Suprapubic skin (tissue), 4 donors: ENCODE results near the gene PYM1. TPM values are rescaled to one million over a fixed set of nuclear protein-coding genes. Genes with fewer than 3 reads are reported as not detected.

ENCODE experiments used
- DNase-seq, 2 donors: peaks; one replicate each; pipeline ENCODE4 v3.0.0-alpha.2; 2019; ENCODE audit warnings: low spot score in 2 of 2
- H3K27ac ChIP-seq: fragments of 200-600 bp; sonication (generic); one replicate; pipeline ENCODE4 v1.5.1; 2019
- H3K27me3 ChIP-seq: fragments of 200-600 bp; sonication (generic); one replicate; pipeline ENCODE4 v1.5.1; 2019
- H3K36me3 ChIP-seq: fragments of 200-600 bp; sonication (generic); one replicate; pipeline ENCODE4 v1.5.1; 2019
- H3K4me1 ChIP-seq: fragments of 200-600 bp; sonication (generic); one replicate; pipeline ENCODE4 v1.5.1; 2019
- H3K4me3 ChIP-seq: fragments of 200-600 bp; sonication (generic); one replicate; pipeline ENCODE4 v1.5.1; 2019; ENCODE audit warnings: mild to moderate bottlenecking
- H3K9me3 ChIP-seq: fragments of 200-600 bp; sonication (generic); one replicate; pipeline ENCODE4 v1.5.1; 2019
- CTCF ChIP-seq, 2 donors: fragments of 200-600 bp in 1 of 2; fragments of 450-650 bp in 1 of 2; sonication (generic) in 1 of 2; IDR thresholded peaks; one replicate each; pipeline ENCODE4 v1.5.1; 2016 to 2019; ENCODE audit warnings: antibody characterized with exemption in 2 of 2, mild to moderate bottlenecking in 1 of 2, moderate library complexity in 1 of 2
- EP300 ChIP-seq: sonication (generic); formaldehyde crosslinking; IDR thresholded peaks from one replicate; pipeline ENCODE4 v1.6.1; 2017; ENCODE audit warnings: antibody characterized with exemption
- POLR2A ChIP-seq, 2 donors: fragments of 450-650 bp; IDR thresholded peaks; one replicate each; pipeline ENCODE4 v1.6.1; 2017; ENCODE audit warnings: antibody characterized with exemption in 2 of 2, mild to moderate bottlenecking in 2 of 2, moderate library complexity in 2 of 2
- POLR2AphosphoS5 ChIP-seq, 3 donors: sonication (generic); formaldehyde crosslinking; IDR thresholded peaks; one replicate each; pipeline ENCODE4 v1.6.1; 2017; ENCODE audit warnings: antibody characterized with exemption in 3 of 3
- WGBS: methylation state at CpG from one replicate; pipeline ENCODE4 v1.1.5; 2018; 5-methylcytosine and 5-hydroxymethylcytosine counted together
- total RNA-seq, 4 donors: library from RNA; depleted of rRNA; stranded (reverse); fragments of >200 nt; gene quantifications; one replicate each; pipeline ENCODE4 v1.1.0, GENCODE V29; 2016

PYM1 gene
- total RNA-seq, 4 donors from 2014 or later, result 32.0 to 41.8 (median 37.4) TPM

DNA sequence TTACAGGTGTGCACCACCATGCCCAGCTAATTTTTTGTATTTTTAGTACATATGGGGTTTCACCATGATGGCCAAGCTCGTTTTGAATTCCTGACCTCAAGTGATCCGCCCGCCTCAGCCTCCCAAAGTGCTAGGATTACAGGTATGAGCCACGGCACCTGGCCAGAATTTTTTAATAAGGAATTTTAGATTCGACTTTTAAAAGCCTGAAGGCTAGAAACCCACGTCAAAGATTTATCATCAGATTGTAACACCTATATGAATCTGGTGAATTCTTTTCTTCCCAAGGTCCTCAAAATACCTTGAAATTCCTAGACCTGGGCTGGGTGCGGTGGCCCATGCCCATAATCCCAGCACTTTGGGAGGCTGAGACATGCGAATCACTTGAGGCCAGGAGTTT lies 66.3 kb downstream of the PYM1 start:
- Histone ChIP-seq H3K4me1 (no peaks in the 10 kb centered on the region), H3K27me3 (no peaks in the 10 kb centered on the region), H3K4me3 (no peak overlapping the region), H3K27ac (no peak overlapping the region), H3K9me3 (peaks cover 3% of the 10 kb centered on the region), H3K36me3 (no peaks in the 10 kb centered on the region)
- TF ChIP-seq EP300 (no peak), CTCF (IDR thresholded peaks at IDR 0.05) (no peak), POLR2AphosphoS5 (IDR thresholded peaks at IDR 0.05) (no peak), POLR2A (IDR thresholded peaks at IDR 0.05) (no peak)
- peak in 1 of 2 donors; percentile 19 for DNase-seq
- WGBS, result 91% methylated on average over 8 of the region's 8 CpGs

GRCh38 chr12:55852740-55853139 lies 75.0 kb downstream of the PYM1 start:
- Histone ChIP-seq H3K27me3 (no peaks in the 10 kb centered on the region), H3K36me3 (no peaks in the 10 kb centered on the region), H3K27ac (no peak overlapping the region), H3K4me1 (peaks cover 16% of the 10 kb centered on the region), H3K9me3 (no peaks in the 10 kb centered on the region), H3K4me3 (no peak overlapping the region)
- no peak for TF ChIP-seq POLR2AphosphoS5 (IDR thresholded peaks at IDR 0.05)
- no peak for TF ChIP-seq POLR2A (IDR thresholded peaks at IDR 0.05)
- no peak for TF ChIP-seq EP300
- no peak for TF ChIP-seq CTCF (IDR thresholded peaks at IDR 0.05)
- 63% methylated on average over 1 of the region's 1 CpG for WGBS
- DNase-seq, result no peak

Other genes with a start within 250 kb of the PYM1 start
- gene ITGA7, start 220.0 kb downstream of the PYM1 start, total RNA-seq, result 10 to 100 TPM in 3 of 4 donors, 1 to 10 TPM in 1; 9.5 to 20.6 (median 15.8) TPM
- gene BLOC1S1, start 211.8 kb downstream of the PYM1 start, total RNA-seq, result 100 to 1,000 TPM in 3 of 4 donors, 10 to 100 TPM in 1; 92.7 to 166 (median 139) TPM
- gene RDH5, start 207.5 kb downstream of the PYM1 start, total RNA-seq, result 10 to 100 TPM in 2 of 4 donors, 1 to 10 TPM in 2; 5.7 to 15.3 (median 9.5) TPM
- gene CD63, start 198.9 kb downstream of the PYM1 start, total RNA-seq, result 100 to 1,000 TPM; 176 to 303 (median 193) TPM
- gene GDF11, start 184.8 kb downstream of the PYM1 start, total RNA-seq, result 1 to 10 TPM in 3 of 4 donors, under 1 TPM in 1; 0.68 to 3.8 (median 2.0) TPM
- 10 to 100 TPM; 32.0 to 45.8 (median 40.1) TPM for gene SARNP, start 110.2 kb downstream of the PYM1 start, total RNA-seq
- 10 to 100 TPM in 3 of 4 donors, 1 to 10 TPM in 1; 8.6 to 22.8 (median 18.2) TPM for gene ORMDL2, start 109.9 kb downstream of the PYM1 start, total RNA-seq
- gene DNAJC14, start 98.3 kb downstream of the PYM1 start, total RNA-seq, result 10 to 100 TPM; 29.8 to 38.2 (median 36.2) TPM
- 10 to 100 TPM in 1 of 4 donors, 1 to 10 TPM in 3; 4.2 to 10.5 (median 5.5) TPM for gene MMP19, start 85.0 kb downstream of the PYM1 start, total RNA-seq
- gene DGKA, start 3.3 kb upstream of the PYM1 start, total RNA-seq, result 100 to 1,000 TPM; 185 to 556 (median 198) TPM
- 100 to 1,000 TPM in 1 of 4 donors, 10 to 100 TPM in 3; 54.4 to 188 (median 71.7) TPM for gene PMEL, start 38.1 kb upstream of the PYM1 start, total RNA-seq
- gene CDK2, start 38.9 kb upstream of the PYM1 start, total RNA-seq, result 10 to 100 TPM; 18.4 to 33.2 (median 28.6) TPM
- 100 to 1,000 TPM in 3 of 4 donors, 10 to 100 TPM in 1; 97.1 to 143 (median 114) TPM for gene RAB5B, start 46.2 kb upstream of the PYM1 start, total RNA-seq
- gene SUOX, start 69.4 kb upstream of the PYM1 start, total RNA-seq, result 10 to 100 TPM; 18.7 to 25.6 (median 22.9) TPM
- 10 to 100 TPM in 1 of 4 donors, 1 to 10 TPM in 3; 3.2 to 10.5 (median 3.8) TPM for gene IKZF4, start 93.1 kb upstream of the PYM1 start, total RNA-seq
- gene RPS26, start 114.0 kb upstream of the PYM1 start, total RNA-seq, result 1,000 to 10,000 TPM in 2 of 4 donors, 100 to 1,000 TPM in 2; 600 to 3,046 (median 910) TPM
- gene ERBB3, start 152.3 kb upstream of the PYM1 start, total RNA-seq, result 100 to 1,000 TPM; 147 to 226 (median 181) TPM
- gene PA2G4, start 176.7 kb upstream of the PYM1 start, total RNA-seq, result 100 to 1,000 TPM; 103 to 153 (median 117) TPM
- gene RPL41, start 188.7 kb upstream of the PYM1 start, total RNA-seq, result 1,000 to 10,000 TPM; 2,523 to 6,346 (median 5,689) TPM
- gene ZC3H10, start 190.4 kb upstream of the PYM1 start, total RNA-seq, result 1 to 10 TPM; 2.1 to 5.6 (median 3.4) TPM
- 100 to 1,000 TPM in 2 of 4 donors, 10 to 100 TPM in 2; 73.1 to 128 (median 103) TPM for gene ESYT1, start 200.4 kb upstream of the PYM1 start, total RNA-seq
- 10 to 100 TPM; 28.3 to 37.4 (median 28.5) TPM for gene MYL6B, start 224.7 kb upstream of the PYM1 start, total RNA-seq
- 1,000 to 10,000 TPM in 1 of 4 donors, 100 to 1,000 TPM in 3; 773 to 1,142 (median 915) TPM for gene MYL6, start 230.5 kb upstream of the PYM1 start, total RNA-seq